HG03045 (cell line): ENCODE results near the gene SHPK.
"Not testable (repeated sequence)": the region's sequence is repeated elsewhere in the genome, so short reads cannot be mapped to it uniquely, and the experiment has no call there.

ENCODE experiments used
- ATAC-seq: cut with Tn5 transposase; IDR thresholded peaks from one replicate; pipeline ENCODE4 v1.9.1; 2021; ENCODE audit warnings: mild to moderate bottlenecking, moderate library complexity; ENCODE audit not compliant: unreplicated experiment

SHPK gene

GRCh38 chr17:3592216-3592860, 43.7 kb downstream of the SHPK start:
- ATAC-seq, result no peak

GRCh38 chr17:3590768-3591167, 45.3 kb downstream of the SHPK start:
- no peak for ATAC-seq

GRCh38 chr17:3590231-3590630, 45.8 kb downstream of the SHPK start:
- ATAC-seq, result no peak

GRCh38 chr17:3589784-3590183, 46.3 kb downstream of the SHPK start:
- no peak for ATAC-seq

- ATAC-seq, result no peak
Observed at GRCh38 chr17:3585826-3586225, 50.2 kb downstream of the SHPK start.

GRCh38 chr17:3583456-3583855, 52.6 kb downstream of the SHPK start:
- ATAC-seq, result no peak

- no peak for ATAC-seq
Observed at GRCh38 chr17:3582915-3583314, 53.1 kb downstream of the SHPK start.

- ATAC-seq, result not testable (repeated sequence)
Observed at GRCh38 chr17:3578667-3579066, 57.4 kb downstream of the SHPK start.

- ATAC-seq, result no peak
Observed at GRCh38 chr17:3576970-3577369, 59.1 kb downstream of the SHPK start.

GRCh38 chr17:3575511-3575910, 60.5 kb downstream of the SHPK start:
- ATAC-seq, result no peak

GRCh38 chr17:3574231-3574630, 61.8 kb downstream of the SHPK start:
- no peak for ATAC-seq

GRCh38 chr17:3573246-3574100, 62.6 kb downstream of the SHPK start:
- no peak for ATAC-seq

GRCh38 chr17:3572231-3572630, 63.8 kb downstream of the SHPK start:
- no peak for ATAC-seq

- ATAC-seq, result no peak
Observed at GRCh38 chr17:3571043-3571900, 64.8 kb downstream of the SHPK start.

- no peak for ATAC-seq
Observed at GRCh38 chr17:3569534-3570137, 66.4 kb downstream of the SHPK start.

- ATAC-seq, result no peak
Observed at GRCh38 chr17:3566551-3566950, 69.5 kb downstream of the SHPK start.

GRCh38 chr17:3565143-3565542, 70.9 kb downstream of the SHPK start:
- no peak for ATAC-seq

GRCh38 chr17:3564241-3564640, 71.8 kb downstream of the SHPK start:
- ATAC-seq, result not testable (repeated sequence)

- no peak for ATAC-seq
Observed at GRCh38 chr17:3559270-3559645, 76.8 kb downstream of the SHPK start.

GRCh38 chr17:3558603-3559269, 77.3 kb downstream of the SHPK start:
- peak; percentile 76 for ATAC-seq
